HG03064 (cell line): ENCODE data around the gene UBR1.
A peak's percentile ranks its signal among the peaks of the same experiment; 100 is the strongest.
"Not testable (repeated sequence)": the region's sequence is repeated elsewhere in the genome, so short reads cannot be mapped to it uniquely, and the experiment has no call there.

ENCODE experiments used
- ATAC-seq: cut with Tn5 transposase; IDR thresholded peaks from one replicate; pipeline ENCODE4 v1.9.1; 2021; ENCODE audit warnings: low read depth; ENCODE audit not compliant: unreplicated experiment

Gene UBR1

DNA sequence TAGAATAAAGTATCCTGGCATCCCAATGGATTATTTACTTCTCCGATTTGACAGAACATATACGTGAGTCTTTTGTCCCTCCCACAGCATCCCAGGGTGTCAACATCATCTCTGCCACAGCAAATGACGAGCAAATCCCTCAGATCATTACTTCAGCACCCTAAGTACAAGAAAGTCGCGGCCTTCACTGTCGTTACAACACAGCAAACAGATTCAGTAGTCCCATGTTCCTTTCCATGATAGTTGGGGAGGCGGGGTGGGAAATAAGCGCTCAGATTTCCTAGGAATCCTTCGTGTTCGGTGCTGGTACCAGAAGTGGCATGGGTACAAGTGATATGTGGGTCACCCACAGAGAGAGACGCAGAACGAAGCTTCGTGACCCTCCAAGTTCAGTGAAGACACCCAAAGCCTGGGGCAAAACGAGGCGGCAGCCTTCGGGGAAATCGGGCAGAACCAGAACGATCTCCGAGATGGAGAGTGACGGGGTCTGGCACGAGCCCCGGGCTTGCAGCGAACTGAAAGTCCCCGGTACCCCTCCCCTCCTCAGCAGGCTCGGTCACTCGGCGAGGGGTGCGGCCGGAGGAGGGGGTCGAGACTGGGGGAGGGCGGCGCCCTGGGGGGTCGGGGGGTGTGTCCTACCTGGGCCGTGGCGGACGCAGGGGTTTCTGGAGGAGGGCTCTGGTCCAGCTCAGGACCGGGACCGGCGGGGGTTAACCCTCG is 185.9 kb downstream of the UBR1 start:
- ATAC-seq = peak; percentile 21

DNA sequence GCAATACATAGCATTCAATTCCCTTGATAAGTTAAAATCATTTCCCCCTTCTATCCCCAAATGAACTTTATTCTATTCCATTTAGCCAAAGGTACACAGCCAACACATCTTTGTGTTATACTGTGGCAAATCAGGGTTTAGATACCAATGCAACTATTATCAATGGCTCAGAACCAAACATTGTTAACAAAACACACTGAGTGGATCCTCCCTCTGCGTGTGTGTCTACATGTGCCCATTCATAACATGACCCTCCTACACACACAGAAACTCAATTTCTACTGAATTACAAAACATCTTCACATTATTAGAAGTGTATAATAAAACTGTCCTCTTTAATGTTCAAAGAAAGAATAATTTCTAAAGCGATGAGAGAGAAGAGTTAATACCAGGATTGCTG is 186.5 kb downstream of the UBR1 start:
- ATAC-seq = no peak

DNA sequence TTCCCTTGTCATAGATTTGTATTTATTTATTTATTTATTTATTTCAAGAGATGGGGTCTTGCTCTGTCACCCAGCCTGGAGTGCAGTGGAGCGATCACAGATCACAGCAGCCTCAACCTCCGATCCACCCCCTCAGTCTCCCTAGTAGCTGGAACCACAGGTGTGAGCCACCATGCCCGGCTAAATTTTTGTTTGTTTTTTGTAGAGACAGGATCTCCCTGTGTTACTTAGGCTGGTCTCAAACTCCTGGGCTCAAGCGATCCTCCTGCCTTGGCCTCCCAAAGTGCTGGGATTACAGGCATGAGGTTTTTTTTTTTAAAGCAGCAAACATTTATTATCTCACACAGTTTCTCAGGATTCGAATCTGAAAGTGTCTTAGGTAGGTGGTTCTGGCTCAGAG is 187.8 kb downstream of the UBR1 start:
- ATAC-seq = no peak

DNA sequence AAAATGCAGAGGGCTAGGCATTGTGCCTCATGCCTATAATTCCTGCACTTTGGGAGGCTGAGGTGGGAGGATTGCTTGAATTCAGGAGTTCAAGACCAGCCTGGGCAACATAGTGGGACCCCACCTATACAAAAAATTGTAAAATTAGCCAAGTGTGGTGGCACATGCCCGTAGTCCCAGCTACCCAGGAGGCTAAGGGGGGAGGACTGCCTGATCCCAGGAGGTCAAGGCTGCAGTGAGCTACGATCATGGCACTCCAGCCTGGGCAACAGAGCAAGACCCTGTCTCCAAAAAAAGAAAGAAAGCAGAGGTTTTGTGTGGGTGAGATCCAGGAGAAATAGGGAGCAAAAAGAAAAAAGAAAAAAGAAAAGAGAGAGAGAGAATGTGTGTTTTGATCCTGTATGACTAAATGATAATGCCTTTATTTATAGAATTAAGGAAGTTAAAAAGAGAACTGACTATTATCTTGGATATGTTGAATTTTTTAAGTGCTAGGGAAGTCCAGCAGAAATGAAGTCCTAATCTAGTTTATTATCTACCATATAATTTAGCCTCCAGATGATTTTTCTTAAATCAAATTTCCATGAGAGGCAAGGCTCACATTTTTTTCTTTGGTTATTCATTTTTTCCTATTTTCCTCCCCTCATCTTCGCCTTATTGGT is 190.1 kb downstream of the UBR1 start:
- ATAC-seq = no peak

DNA sequence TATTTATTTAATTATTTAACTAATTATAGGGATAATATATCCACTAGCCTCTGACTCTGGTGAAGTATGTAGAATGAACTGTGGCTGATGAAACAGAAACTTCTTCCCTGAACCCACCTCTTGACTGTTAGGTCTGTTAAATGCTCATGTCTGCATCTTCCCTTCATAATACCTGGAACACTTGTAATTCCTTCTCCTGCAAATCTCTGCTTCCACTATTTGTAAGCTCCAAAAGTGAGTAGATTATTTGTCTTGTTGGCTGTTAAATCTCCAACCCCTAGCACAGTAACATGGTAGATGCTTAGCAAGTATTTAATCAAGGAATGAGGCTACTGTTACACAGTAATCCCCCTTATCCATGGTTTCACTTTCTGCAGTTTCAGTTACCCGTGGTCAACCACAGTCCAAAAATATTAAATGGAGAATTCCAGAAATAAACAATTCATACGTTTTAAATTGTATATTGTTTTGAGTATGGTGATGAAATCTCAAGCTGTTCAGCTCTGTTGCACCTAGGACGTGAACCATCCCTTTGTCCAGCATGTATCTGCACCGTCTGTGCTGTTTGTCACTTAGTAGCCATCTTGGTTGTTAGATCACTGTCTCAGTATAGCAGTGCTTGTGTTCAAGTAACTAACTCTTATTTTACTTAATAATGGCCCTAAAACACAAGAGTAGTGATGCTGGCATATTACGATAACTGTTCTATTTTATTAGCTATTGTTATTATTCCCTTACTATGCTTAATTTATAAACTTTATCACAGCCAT is 190.9 kb downstream of the UBR1 start:
- no peak for ATAC-seq

DNA sequence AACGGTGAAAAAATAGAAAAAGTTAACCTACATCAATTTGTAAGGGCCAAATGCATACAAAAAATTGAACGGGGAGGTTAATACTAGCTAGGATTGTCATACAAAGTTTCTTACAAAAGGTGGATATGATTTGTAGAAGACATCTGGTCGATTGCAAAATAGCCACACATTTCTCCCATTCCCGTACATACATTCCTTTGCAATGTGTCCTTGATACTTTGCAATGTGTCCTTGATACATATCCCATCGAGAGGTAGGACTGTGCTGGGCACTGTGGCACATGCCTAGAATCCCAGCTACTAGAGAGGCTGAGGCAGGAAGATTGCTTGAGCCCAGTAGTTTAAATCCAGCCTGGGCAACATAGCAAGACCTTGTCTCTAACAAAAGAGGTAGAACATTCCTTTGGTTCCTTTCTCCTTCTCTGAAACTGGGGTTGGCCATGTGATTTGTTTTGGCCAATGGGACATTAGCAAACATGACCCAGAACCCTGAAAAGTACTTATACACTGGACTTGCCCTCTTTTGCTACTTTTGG is 194.7 kb downstream of the UBR1 start:
- ATAC-seq = no peak

DNA sequence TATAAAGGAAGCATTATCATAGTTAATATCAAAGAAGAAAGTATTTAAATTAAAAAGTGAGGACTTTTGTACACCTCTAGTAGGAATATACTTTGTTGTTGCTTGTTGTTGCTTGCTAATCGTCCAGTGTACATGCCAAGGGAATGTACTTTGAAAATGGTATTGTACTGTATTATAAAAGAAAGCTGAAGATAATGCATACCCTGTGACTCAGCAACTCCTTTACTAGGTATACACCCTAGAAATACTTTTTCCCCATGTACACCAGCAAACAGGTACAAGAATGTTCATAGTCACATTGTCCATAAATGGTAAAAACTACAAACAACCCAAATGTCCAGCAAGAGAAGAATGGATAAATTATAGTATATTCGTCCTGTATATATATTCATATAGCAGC is 197.3 kb downstream of the UBR1 start:
- no peak for ATAC-seq

DNA sequence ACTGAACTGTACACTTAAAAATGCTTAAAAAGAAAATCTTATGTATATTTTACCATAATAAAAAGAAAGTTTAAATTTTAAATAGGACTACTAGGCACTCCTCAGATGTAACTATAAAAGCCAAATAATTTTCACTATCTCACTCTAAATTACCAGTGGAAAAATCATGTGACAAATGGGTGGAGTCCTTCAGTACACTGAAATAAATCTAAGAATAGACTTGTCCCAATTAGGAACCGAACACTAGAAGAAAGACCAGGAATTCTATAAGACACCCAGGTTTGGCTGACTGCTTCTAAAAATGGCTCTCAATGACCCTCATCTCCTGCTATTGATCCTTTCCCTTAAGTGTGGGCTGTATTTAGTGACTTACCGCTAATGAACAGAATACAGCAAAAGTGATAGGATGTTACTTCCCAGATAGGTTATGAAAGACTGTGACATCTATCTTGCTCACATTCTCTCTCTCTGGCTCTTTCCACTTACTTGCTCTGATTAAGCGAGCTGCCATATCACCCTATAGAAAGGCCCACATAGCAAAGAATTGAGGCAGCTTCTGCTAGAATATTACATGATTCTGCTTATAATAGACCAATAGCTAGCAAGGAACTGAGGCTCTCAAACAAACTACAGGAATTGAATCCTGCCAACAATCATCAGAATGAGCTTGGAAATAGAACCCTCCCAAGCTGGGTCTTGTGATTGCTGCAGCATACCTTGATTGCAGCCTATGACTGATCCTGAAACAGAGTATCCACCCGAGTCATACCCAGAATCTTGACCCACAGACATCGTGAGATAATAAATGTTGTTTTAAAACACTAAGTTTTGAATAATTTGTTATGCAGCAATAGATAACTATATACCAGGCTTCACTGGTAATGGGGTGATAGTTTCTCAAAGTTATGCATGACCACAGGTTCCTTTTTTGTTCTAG is 202.2 kb downstream of the UBR1 start:
- ATAC-seq = no peak

DNA sequence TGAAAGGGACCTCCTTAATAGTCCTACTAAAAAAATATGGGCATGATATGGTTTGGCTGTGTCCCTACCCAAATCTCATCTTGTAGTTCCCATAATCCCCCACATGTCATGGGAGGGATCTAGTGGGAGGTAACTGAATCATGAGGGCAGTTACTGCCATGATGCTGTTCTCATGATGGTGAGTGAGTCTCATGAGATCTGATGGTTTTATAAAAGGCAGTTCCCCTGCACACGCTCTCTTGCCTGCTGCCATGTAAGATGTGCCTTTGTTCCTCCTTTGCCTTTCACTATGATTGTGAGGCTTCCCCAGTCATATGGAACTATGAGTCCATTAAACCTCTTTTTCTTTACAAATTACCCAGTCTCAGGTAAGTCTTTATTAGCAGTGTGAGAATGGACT is 211.9 kb downstream of the UBR1 start:
- ATAC-seq = not testable (repeated sequence)
